GM12801 (cell line): Measurements from ENCODE around the gene SPIN2A.
"Not testable (repeated sequence)": the region's sequence is repeated elsewhere in the genome, so short reads cannot be mapped to it uniquely, and the experiment has no call there.

Source experiments
- TF ChIP-seq, protein P1 (sequence below): IDR thresholded peaks from one replicate; pipeline ENCODE4 v1.5.1; 2011; ENCODE audit warnings: control low read depth; ENCODE audit not compliant: insufficient read length; ENCODE audit errors: extremely low read depth

The SPIN2A gene

DNA sequence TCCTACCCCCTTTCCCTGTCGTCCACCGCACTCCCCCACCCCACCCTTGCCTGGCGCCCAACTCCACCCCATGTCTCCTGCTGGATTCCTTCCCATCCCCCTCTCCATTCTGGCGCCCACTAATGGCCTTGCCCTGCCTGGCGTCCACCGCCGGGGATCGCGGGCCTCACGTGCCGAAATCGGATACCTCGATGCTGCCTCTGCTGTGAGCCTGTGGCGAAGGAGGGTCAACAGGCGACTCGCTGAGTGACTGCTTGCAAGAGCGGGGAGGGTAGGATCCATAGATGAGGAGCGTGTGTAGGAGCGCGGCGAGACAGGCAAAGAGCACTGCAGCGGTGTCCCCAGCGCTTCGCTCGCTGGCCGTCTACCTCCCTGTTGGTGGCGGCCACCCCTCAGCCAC is at the start of gene SPIN2A:
TSS of gene SPIN2A (minus strand) at position 325 of the 400 bp plus-strand sequence. CDS start 800 bp downstream, outside the sequence.
- TF ChIP-seq, protein P1, sequence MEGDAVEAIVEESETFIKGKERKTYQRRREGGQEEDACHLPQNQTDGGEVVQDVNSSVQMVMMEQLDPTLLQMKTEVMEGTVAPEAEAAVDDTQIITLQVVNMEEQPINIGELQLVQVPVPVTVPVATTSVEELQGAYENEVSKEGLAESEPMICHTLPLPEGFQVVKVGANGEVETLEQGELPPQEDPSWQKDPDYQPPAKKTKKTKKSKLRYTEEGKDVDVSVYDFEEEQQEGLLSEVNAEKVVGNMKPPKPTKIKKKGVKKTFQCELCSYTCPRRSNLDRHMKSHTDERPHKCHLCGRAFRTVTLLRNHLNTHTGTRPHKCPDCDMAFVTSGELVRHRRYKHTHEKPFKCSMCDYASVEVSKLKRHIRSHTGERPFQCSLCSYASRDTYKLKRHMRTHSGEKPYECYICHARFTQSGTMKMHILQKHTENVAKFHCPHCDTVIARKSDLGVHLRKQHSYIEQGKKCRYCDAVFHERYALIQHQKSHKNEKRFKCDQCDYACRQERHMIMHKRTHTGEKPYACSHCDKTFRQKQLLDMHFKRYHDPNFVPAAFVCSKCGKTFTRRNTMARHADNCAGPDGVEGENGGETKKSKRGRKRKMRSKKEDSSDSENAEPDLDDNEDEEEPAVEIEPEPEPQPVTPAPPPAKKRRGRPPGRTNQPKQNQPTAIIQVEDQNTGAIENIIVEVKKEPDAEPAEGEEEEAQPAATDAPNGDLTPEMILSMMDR: not testable (repeated sequence)

DNA sequence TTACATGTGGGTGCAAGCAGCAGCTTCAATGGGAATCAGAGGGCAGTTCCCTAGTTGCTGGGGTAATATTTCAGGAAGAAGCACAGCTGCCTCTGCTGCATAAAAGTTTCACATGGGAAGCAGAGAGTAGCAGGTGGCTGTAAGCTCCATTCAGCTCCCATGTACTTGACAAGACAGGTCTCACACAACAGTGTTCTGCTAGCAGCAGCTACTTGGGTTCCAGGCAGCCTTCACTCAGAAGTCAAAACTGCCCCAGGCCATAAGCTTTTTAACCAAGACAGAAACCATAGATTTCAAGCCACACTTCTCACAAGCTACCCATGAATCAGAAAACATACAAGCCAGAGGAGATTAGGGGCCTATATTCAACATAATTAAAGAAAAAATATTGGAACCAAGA is 41.4 kb upstream of the SPIN2A start:
- TF ChIP-seq, protein P1: no peak

DNA sequence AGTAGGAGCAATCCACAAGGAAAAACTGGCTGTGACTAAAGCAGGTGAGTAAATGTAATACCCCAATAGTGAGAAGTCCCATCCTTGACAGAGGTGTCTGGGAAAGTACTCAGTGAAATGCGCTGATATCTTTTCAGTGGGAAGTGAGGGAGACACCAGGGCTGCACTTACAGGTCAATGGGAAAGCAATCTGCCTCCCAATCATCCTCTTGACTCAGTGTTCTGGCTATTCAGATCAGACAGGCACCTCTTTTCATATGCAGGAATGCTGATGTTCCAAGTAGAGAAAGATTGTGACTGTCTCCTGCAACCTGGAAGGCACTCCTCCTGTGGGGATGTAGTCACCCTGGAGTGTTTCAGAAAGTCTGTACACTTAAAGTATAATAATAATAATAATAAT is 39.9 kb upstream of the SPIN2A start:
- TF ChIP-seq, protein P1: no peak

DNA sequence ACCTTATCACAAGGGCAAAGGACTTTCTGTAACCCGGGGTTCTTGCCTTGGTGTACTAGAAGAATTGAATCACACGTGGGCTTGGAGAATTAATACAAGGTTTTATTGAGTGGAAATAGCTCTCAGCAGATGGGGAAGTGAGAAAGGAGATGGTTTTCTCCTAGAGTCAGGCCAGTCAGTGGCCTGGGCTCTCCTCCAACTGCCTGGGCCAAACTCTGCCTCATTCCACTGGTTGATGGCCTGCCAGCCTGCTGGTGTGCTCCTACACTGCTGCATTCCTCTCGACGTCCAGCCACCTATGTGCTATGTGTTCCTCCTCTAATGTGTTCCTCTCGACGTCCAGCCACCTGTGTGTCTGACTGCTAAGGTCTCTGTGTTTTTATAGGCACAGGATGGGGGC is 35.3 kb upstream of the SPIN2A start:
- TF ChIP-seq, protein P1: no peak

DNA sequence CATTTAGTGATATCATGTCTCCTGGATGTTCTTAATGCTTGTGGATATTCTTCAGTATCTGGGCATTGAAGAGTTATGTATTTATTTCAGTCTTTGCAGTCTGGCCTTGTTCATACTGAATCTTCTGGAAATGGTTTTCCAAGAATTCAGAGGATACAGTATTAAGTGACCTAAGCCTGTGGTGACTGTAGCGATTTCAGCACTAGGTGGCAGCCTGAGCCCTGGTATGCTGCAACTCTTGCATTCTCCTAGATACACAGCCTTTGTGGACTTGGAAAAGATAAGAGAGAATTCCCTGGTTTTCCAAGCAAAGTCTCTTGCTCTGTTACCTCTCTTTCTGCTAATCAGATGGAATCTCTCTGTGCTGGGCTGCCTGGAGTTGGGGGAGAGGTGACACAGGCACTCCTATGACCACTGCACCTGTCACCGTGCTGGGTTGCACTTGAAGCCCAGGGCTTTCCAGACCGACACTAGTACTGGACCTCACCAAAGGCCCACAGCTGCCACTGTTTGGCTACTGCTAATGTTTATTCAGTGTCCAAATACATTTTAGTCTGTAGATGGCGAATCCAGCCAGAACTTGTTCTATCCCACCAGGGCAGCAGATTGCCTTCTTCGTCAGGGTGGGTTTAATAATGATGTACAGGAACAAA is 19.3 kb upstream of the SPIN2A start:
- TF ChIP-seq, protein P1: no peak

DNA sequence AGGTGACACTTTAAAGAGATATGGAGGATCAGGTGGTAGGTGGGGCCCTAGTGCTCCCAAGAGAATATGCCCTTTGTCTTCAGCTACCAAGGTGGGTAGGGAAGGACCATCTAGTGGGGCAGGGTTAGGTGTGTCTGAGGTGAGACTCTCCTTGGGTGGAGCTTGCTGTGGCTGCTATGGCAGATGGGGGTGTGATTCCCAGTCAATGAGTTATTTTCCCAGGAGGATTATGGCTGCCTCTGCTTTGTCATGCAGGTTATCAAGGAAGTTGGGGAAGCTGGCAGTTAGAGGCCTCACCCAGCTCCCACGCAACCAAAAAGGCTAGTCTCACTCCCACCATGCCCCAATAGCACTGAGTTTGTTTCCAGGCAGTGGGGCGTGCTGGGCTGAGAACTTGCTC is 18.0 kb upstream of the SPIN2A start:
- TF ChIP-seq, protein P1: no peak

DNA sequence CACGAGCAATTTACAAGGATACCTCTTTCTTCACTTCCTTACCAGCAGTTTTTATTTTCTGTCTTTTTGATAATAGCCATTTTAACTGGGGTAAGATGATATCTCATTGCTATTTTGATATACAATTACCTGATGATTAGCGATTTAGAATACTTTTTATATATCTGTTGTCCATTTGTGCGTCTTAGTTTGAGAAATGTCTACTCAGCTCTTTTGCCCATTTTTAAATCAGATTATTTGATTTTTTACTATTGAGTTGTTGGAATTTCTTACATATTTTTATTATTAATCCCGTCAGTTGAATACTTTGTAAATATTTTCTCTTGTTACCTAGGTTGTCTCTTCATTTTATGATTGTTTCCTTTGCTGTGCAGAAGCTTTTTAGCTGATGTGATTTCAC is 1.5 kb upstream of the SPIN2A start:
- TF ChIP-seq, protein P1: no peak

DNA sequence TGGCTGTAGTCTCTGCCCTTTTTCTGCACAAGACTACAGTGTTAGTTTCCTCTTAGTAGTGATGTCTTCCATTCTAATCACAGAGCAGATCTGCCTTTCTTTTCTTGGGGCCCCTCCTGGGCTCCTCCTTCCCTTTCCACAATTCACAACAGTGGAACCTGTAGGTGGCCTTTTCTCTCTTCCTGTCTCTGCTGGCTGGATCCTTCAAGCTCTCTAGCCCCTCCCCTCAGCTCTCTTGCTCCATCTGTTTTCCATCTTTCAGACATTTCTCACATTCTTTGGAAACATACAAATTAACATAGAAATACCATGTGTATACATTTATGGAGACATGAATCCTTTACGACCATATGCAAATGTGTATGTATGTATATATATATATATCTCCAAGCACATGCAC is 304 bp upstream of the SPIN2A start:
- TF ChIP-seq, protein P1: no peak
